Liver (tissue), 9 donors: ENCODE measurements around the gene DCUN1D1. TPM values are rescaled to one million over a fixed set of nuclear protein-coding genes. Genes with fewer than 3 reads are reported as not detected.

Experiments used
- DNase-seq: peaks from one replicate; pipeline ENCODE4 v3.0.0-alpha.2; 2017; ENCODE audit warnings: low spot score
- H3K27ac ChIP-seq, 2 donors: one replicate each; pipeline ENCODE4 v1.7.0; 2013; ENCODE audit warnings: inconsistent platforms in 2 of 2, low read length in 2 of 2, control low read depth in 1 of 2, low read depth in 1 of 2, mild to moderate bottlenecking in 1 of 2
- H3K27me3 ChIP-seq, 4 donors: one replicate each; pipeline versions ENCODE4 v1.6.1 to v1.7.0; 2013; ENCODE audit warnings: low read length in 3 of 4, inconsistent platforms in 1 of 4, mild to moderate bottlenecking in 1 of 4, moderate library complexity in 1 of 4; ENCODE audit not compliant: control insufficient read depth in 4 of 4, insufficient read depth in 4 of 4
- H3K36me3 ChIP-seq, 4 donors: one replicate each; pipeline versions ENCODE4 v1.6.1 to v1.7.0; 2013; ENCODE audit warnings: low read length in 3 of 4, mild to moderate bottlenecking in 3 of 4, low read depth in 1 of 4, moderate library complexity in 1 of 4; ENCODE audit not compliant: control insufficient read depth in 4 of 4, insufficient read depth in 3 of 4
- H3K4me1 ChIP-seq, 4 donors: one replicate each; pipeline versions ENCODE4 v1.6.1 to v1.7.0; 2013; ENCODE audit warnings: low read length in 3 of 4, mild to moderate bottlenecking in 3 of 4, moderate library complexity in 1 of 4; ENCODE audit not compliant: control insufficient read depth in 4 of 4, insufficient read depth in 4 of 4
- H3K4me3 ChIP-seq, 3 donors: one replicate each; pipeline versions ENCODE4 v1.6.1 to v1.7.0; 2013; ENCODE audit warnings: low read length in 3 of 3, control low read depth in 1 of 3, low read depth in 1 of 3, mild to moderate bottlenecking in 1 of 3
- H3K9ac ChIP-seq, 2 donors: one replicate each; pipeline ENCODE4 v1.7.0; 2013; ENCODE audit warnings: low read length in 2 of 2, mild to moderate bottlenecking in 2 of 2, moderate library complexity in 2 of 2, control low read depth in 1 of 2, low read depth in 1 of 2
- H3K9me3 ChIP-seq, 4 donors: one replicate each; pipeline versions ENCODE4 v1.6.1 to v1.7.0; 2013; ENCODE audit warnings: low read length in 3 of 4; ENCODE audit not compliant: control insufficient read depth in 4 of 4
- ATF3 ChIP-seq: IDR thresholded peaks from 2 replicates; pipeline ENCODE4 v1.6.1; 2016; ENCODE audit warnings: antibody characterized with exemption
- FOXA1 ChIP-seq: IDR thresholded peaks from 2 replicates; pipeline ENCODE4 v1.6.1; 2016; ENCODE audit warnings: antibody characterized with exemption
- FOXA2 ChIP-seq: IDR thresholded peaks from 2 replicates; pipeline ENCODE4 v1.6.1; 2016; ENCODE audit warnings: antibody characterized with exemption
- GABPA ChIP-seq, 2 donors: IDR thresholded peaks in 1 of 2; conservative IDR thresholded peaks in 1 of 2; 2 replicates each; pipeline ENCODE4 v1.6.1; 2016; ENCODE audit warnings: antibody characterized with exemption in 2 of 2, mild to moderate bottlenecking in 1 of 2, moderate library complexity in 1 of 2
- HNF4A ChIP-seq, 2 donors: conservative IDR thresholded peaks; 2 replicates each; pipeline ENCODE4 v1.6.1; 2016; ENCODE audit warnings: antibody characterized with exemption in 2 of 2, mild to moderate bottlenecking in 2 of 2
- HNF4G ChIP-seq: IDR thresholded peaks from 2 replicates; pipeline ENCODE4 v1.6.1; 2016; ENCODE audit warnings: antibody characterized with exemption
- JUND ChIP-seq, 2 donors: IDR thresholded peaks; 2 replicates each; pipeline ENCODE4 v1.6.1; 2016; ENCODE audit warnings: antibody characterized with exemption in 2 of 2
- MAX ChIP-seq: IDR thresholded peaks from 2 replicates; pipeline ENCODE4 v1.6.1; 2016; ENCODE audit warnings: antibody characterized with exemption
- NR2F2 ChIP-seq: IDR thresholded peaks from 2 replicates; pipeline ENCODE4 v1.6.1; 2016; ENCODE audit warnings: antibody characterized with exemption
- RAD21 ChIP-seq, 2 donors: IDR thresholded peaks; 2 replicates each; pipeline ENCODE4 v1.6.1; 2016; ENCODE audit warnings: antibody characterized with exemption in 2 of 2, mild to moderate bottlenecking in 2 of 2
- REST ChIP-seq: IDR thresholded peaks from 2 replicates; pipeline ENCODE4 v1.6.1; 2016; ENCODE audit warnings: antibody characterized with exemption, mild to moderate bottlenecking
- RXRA ChIP-seq, 2 donors: IDR thresholded peaks; 2 replicates each; pipeline ENCODE4 v1.6.1; 2017 to 2018; ENCODE audit warnings: antibody characterized with exemption in 2 of 2, mild to moderate bottlenecking in 1 of 2
- SP1 ChIP-seq: IDR thresholded peaks from 2 replicates; pipeline ENCODE4 v1.6.1; 2018; ENCODE audit warnings: antibody characterized with exemption, mild to moderate bottlenecking
- TAF1 ChIP-seq: conservative IDR thresholded peaks from 2 replicates; pipeline ENCODE4 v1.6.1; 2016; ENCODE audit warnings: antibody characterized with exemption, mild to moderate bottlenecking
- YY1 ChIP-seq: IDR thresholded peaks from 2 replicates; pipeline ENCODE4 v1.6.1; 2016; ENCODE audit warnings: antibody characterized with exemption, mild to moderate bottlenecking
- ZBTB33 ChIP-seq: IDR thresholded peaks from 2 replicates; pipeline ENCODE4 v1.6.1; 2016; ENCODE audit warnings: antibody characterized with exemption
- WGBS: extraction: QIAGEN DNeasy Blood & Tissue Kit; methylation state at CpG from one replicate; pipeline ENCODE4 v1.1.7; 2013; 5-methylcytosine and 5-hydroxymethylcytosine counted together
- polyA plus RNA-seq, 2 donors: library from polyadenylated mRNA; stranded (reverse) in 1 of 2; unstranded in 1 of 2; fragments of 200-250 nt in 1 of 2; fragments of >200 nt in 1 of 2; fragmentation: Nextera tagmentation in 1 of 2; extraction: Ambion mirVana in 1 of 2; gene quantifications; one replicate each; pipeline versions ENCODE4 v1.2.1 to v1.2.3, GENCODE V29; 2013 to 2015
- total RNA-seq, 2 donors: library from RNA; depleted of rRNA; stranded (reverse); fragments of >200 nt; gene quantifications; one replicate each; pipeline ENCODE4 v1.2.3, GENCODE V29; 2014
- donor health status: healthy.
- donor health status: healthy.
- donor health status: healthy.
- donor health status: healthy.
- donor health status: healthy.

The DCUN1D1 gene
- total and polyA plus RNA-seq, 4 donors = 9.1 to 56.0 (median 23.5) TPM

- no peak for DNase-seq
- Histone ChIP-seq H3K4me1 (no peaks in the 10 kb centered on the region), H3K36me3 (peaks cover 0 to 3% (median 2%) of the 10 kb centered on the region in 4 donors), H3K9ac (no peak overlapping the region), H3K27me3 (no peaks in the 10 kb centered on the region), H3K9me3 (no peaks in the 10 kb centered on the region), H3K4me3 (no peak overlapping the region), H3K27ac (no peak overlapping the region)
- TF ChIP-seq YY1 (no peak), ATF3 (no peak), HNF4G (no peak), GABPA (IDR thresholded peaks at IDR 0.05 in 1 of 2, conservative IDR thresholded peaks at IDR 0.05 in 1 of 2) (no peak), HNF4A (conservative IDR thresholded peaks at IDR 0.05) (no peak), RAD21 (IDR thresholded peaks at IDR 0.05) (no peak), ZBTB33 (no peak), NR2F2 (no peak), REST (no peak), FOXA2 (no peak), JUND (IDR thresholded peaks at IDR 0.05) (no peak), FOXA1 (no peak), MAX (no peak)
Observed at GRCh38 chr3:183008800-183009199, 28.5 kb upstream of the DCUN1D1 start.

- Histone ChIP-seq H3K4me3 (no peak overlapping the region), H3K27me3 (no peaks in the 10 kb centered on the region), H3K9ac (no peak overlapping the region), H3K9me3 (no peaks in the 10 kb centered on the region), H3K36me3 (peaks cover 0 to 3% (median 2%) of the 10 kb centered on the region in 4 donors), H3K27ac (no peak overlapping the region), H3K4me1 (no peaks in the 10 kb centered on the region)
- WGBS = 96% methylated on average over 4 of the region's 4 CpGs
- no peak for DNase-seq
- no peak for TF ChIP-seq HNF4A (conservative IDR thresholded peaks at IDR 0.05)
- no peak for TF ChIP-seq REST
- no peak for TF ChIP-seq RXRA (IDR thresholded peaks at IDR 0.05)
- TF ChIP-seq RAD21 (IDR thresholded peaks at IDR 0.05) = no peak
- TF ChIP-seq SP1 = no peak
- TF ChIP-seq YY1 = no peak
- no peak for TF ChIP-seq TAF1
- no peak for TF ChIP-seq ATF3
- TF ChIP-seq MAX = no peak
- TF ChIP-seq GABPA (IDR thresholded peaks at IDR 0.05 in 1 of 2, conservative IDR thresholded peaks at IDR 0.05 in 1 of 2) = no peak
- no peak for TF ChIP-seq HNF4G
- no peak for TF ChIP-seq FOXA2
- TF ChIP-seq FOXA1 = no peak
- no peak for TF ChIP-seq ZBTB33
- TF ChIP-seq JUND (IDR thresholded peaks at IDR 0.05) = no peak
Observed at GRCh38 chr3:183008303-183008702, 28.0 kb upstream of the DCUN1D1 start.
